Measurements from ENCODE around the gene DGKZ. TPM values are rescaled to one million over a fixed set of nuclear protein-coding genes. Genes with fewer than 3 reads are reported as not detected.
A peak's percentile ranks its signal among the peaks of the same experiment; 100 is the strongest.

Gene DGKZ
- total and polyA plus RNA-seq, 2 of the 13 experiments (the other 11 are each of a cell fraction or from before 2014, with no cell fraction given): 15.8 to 20.7 TPM

DNA sequence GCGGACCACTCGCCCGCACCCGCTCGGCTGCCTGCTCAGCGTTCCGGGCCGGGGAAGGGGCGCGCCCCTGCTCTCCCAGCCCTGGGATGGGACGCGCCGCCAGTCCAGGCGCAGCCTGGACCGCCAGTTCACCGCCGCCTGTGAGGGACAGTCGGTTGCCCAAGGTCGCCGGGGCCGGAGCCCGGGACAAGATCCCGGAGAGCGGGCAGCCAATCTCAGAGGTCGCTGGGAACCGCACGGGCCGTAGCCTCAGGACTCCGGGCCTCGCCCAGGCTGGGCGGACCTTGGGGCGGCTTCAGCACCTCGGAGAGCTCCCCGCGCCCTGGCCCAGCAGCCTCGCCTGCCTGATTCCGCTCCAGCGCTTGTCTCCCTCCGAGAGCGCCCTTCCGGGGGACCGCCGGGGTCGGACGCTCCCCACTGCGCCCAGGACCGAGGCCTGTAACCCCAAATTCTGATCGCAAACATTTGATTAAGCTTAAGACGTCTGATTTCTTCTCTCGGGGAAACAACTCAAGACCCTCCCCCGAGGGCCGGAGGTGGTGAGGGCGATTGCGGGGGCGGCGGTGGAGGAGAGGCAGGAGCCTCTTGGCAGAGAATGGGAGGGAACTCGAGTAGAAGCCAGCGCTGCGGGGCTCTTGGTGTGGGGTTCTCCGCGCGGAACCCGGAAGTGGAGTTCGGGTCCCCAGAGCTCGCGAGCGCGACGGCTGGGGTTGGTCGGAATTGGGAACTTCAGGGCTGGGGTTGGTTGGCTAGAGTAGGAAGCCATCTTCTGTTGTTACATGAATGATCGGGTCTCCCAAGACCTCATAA, 45.4 kb downstream of the DGKZ start (continued):
- TF ChIP-seq, protein P1, sequence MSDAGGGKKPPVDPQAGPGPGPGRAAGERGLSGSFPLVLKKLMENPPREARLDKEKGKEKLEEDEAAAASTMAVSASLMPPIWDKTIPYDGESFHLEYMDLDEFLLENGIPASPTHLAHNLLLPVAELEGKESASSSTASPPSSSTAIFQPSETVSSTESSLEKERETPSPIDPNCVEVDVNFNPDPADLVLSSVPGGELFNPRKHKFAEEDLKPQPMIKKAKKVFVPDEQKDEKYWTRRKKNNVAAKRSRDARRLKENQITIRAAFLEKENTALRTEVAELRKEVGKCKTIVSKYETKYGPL (CRISPR knock-in tag; IDR thresholded peaks at IDR 0.05): peak; percentile 96
- TF ChIP-seq CHD4 (IDR thresholded peaks at IDR 0.05; ENCODE audit: borderline replicate concordance, low read length) (no peak), AKAP8 (CRISPR knock-in tag; IDR thresholded peaks at IDR 0.05) (peak; percentile 36; the same call in 1 of the 2 replicates), KAT7 (CRISPR knock-in tag; IDR thresholded peaks at IDR 0.05; ENCODE audit: borderline replicate concordance) (0 out of 2 replicates have a peak, but pooled peaks have one; percentile 61), ZNF512 (CRISPR knock-in tag; IDR thresholded peaks at IDR 0.05) (no peak), CEBPG (CRISPR knock-in tag; IDR thresholded peaks at IDR 0.05) (0 out of 2 replicates have a peak, but pooled peaks have one; percentile 27), CTCF (CRISPR knock-in tag; IDR thresholded peaks at IDR 0.05) (peak; percentile 43), ZNF775 (CRISPR knock-in tag; IDR thresholded peaks at IDR 0.05; ENCODE audit: borderline replicate concordance) (no peak), ZNF275 (CRISPR knock-in tag; IDR thresholded peaks at IDR 0.05; ENCODE audit: borderline replicate concordance) (peak; percentile 97), KLF16 (CRISPR knock-in tag; IDR thresholded peaks at IDR 0.05) (peak in 1 of 2 experiments; percentile 99; a peak in 2 of 4 replicates)
- TF ChIP-seq, protein P2, sequence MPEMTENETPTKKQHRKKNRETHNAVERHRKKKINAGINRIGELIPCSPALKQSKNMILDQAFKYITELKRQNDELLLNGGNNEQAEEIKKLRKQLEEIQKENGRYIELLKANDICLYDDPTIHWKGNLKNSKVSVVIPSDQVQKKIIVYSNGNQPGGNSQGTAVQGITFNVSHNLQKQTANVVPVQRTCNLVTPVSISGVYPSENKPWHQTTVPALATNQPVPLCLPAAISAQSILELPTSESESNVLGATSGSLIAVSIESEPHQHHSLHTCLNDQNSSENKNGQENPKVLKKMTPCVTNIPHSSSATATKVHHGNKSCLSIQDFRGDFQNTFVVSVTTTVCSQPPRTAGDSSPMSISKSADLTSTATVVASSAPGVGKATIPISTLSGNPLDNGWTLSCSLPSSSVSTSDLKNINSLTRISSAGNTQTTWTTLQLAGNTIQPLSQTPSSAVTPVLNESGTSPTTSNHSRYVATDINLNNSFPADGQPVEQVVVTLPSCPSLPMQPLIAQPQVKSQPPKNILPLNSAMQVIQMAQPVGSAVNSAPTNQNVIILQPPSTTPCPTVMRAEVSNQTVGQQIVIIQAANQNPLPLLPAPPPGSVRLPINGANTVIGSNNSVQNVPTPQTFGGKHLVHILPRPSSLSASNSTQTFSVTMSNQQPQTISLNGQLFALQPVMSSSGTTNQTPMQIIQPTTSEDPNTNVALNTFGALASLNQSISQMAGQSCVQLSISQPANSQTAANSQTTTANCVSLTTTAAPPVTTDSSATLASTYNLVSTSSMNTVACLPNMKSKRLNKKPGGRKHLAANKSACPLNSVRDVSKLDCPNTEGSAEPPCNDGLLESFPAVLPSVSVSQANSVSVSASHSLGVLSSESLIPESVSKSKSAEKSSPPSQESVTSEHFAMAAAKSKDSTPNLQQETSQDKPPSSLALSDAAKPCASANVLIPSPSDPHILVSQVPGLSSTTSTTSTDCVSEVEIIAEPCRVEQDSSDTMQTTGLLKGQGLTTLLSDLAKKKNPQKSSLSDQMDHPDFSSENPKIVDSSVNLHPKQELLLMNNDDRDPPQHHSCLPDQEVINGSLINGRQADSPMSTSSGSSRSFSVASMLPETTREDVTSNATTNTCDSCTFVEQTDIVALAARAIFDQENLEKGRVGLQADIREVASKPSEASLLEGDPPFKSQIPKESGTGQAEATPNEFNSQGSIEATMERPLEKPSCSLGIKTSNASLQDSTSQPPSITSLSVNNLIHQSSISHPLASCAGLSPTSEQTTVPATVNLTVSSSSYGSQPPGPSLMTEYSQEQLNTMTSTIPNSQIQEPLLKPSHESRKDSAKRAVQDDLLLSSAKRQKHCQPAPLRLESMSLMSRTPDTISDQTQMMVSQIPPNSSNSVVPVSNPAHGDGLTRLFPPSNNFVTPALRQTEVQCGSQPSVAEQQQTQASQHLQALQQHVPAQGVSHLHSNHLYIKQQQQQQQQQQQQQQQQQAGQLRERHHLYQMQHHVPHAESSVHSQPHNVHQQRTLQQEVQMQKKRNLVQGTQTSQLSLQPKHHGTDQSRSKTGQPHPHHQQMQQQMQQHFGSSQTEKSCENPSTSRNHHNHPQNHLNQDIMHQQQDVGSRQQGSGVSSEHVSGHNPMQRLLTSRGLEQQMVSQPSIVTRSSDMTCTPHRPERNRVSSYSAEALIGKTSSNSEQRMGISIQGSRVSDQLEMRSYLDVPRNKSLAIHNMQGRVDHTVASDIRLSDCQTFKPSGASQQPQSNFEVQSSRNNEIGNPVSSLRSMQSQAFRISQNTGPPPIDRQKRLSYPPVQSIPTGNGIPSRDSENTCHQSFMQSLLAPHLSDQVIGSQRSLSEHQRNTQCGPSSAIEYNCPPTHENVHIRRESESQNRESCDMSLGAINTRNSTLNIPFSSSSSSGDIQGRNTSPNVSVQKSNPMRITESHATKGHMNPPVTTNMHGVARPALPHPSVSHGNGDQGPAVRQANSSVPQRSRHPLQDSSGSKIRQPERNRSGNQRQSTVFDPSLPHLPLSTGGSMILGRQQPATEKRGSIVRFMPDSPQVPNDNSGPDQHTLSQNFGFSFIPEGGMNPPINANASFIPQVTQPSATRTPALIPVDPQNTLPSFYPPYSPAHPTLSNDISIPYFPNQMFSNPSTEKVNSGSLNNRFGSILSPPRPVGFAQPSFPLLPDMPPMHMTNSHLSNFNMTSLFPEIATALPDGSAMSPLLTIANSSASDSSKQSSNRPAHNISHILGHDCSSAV (CRISPR knock-in tag; IDR thresholded peaks at IDR 0.05; ENCODE audit: borderline replicate concordance): no peak

Data from HepG2 (cell line).